Caki2 (cell line): ENCODE data around the gene C1orf210. TPM values are rescaled to one million over a fixed set of nuclear protein-coding genes. Genes with fewer than 3 reads are reported as not detected.
A peak's percentile ranks its signal among the peaks of the same experiment; 100 is the strongest.

Source experiments
- DNase-seq: peaks from one replicate; pipeline ENCODE4 v3.0.0-alpha.2; 2015; ENCODE audit warnings: low read depth
- in situ Hi-C: cut with HindIII; loops from 2 replicates; pipeline ENCODE4 v1.10.0; 2016; ENCODE audit warnings: low sequenced_read_pairs, low pct_unique_long_range_greater_than_20kb, mixed read lengths
- total RNA-seq: library from RNA; depleted of rRNA; stranded (reverse); fragments of >200 nt; shearing (Covaris generic); gene quantifications from 2 replicates; pipeline ENCODE4 v1.2.3, GENCODE V29; 2014; ENCODE audit warnings: low replicate concordance

The C1orf210 gene
- total RNA-seq, 1 experiment from 2014 or later: not detected

DNA sequence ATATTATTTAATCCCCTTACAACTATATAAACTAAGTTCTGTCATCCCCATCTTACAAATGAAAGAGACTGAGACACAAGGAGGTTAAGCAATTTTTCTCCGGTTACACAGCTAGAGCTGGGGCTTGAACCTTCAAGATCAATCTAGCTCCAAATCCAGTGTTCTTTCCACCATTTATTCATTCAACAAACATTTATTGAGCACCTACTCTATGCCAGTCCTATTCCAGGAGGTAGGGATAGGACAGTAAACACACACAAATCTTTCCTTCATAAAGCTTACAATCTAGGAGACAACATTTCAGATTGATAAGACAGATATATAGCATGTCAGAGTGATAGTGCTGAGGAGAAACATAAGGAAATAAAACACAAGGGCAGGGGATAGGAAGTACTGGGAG is 18.5 kb downstream of the C1orf210 start:
- DNase-seq: no peak
- in situ Hi-C loops: no loop called here

DNA sequence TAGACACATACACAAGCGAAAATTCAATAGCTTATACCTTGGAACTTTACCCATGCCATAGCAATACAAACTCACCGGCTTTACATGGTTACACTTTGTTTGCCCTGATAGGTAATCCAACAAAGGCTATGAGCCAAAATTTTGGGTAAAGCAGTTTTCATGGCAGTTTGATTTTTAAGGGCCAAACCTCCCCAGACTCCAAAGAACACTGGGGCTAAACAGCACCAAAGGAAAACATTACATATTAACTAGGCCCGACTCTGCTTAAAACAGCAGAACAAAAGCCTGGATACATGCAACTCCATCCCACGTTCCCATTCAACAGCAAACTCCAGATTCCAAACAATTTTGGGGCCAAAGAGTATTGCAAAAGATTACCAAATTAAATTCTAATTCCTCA is 19.9 kb downstream of the C1orf210 start:
- in situ Hi-C loops: no loop called here
- DNase-seq: no peak

DNA sequence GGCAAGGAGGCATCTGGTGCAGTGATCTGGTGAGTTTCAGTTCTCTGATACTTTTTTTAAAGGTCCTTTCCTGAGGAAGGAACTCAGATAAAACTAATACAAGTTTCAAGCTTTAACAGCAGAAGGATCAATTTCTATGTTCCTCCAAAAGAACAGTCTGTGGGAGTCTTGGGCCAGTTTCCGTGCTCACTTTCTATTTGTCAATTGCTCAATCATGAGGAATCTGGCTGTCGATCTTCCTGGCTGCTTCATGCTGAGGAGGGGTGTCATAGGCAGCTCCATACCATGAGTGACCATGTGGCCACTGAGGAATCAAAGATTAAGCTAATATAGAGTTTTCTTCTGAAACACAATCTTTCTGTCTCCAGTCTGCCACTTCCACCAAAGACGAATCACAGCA is 27.0 kb downstream of the C1orf210 start:
- no peak for DNase-seq
- in situ Hi-C loops: no loop called here

DNA sequence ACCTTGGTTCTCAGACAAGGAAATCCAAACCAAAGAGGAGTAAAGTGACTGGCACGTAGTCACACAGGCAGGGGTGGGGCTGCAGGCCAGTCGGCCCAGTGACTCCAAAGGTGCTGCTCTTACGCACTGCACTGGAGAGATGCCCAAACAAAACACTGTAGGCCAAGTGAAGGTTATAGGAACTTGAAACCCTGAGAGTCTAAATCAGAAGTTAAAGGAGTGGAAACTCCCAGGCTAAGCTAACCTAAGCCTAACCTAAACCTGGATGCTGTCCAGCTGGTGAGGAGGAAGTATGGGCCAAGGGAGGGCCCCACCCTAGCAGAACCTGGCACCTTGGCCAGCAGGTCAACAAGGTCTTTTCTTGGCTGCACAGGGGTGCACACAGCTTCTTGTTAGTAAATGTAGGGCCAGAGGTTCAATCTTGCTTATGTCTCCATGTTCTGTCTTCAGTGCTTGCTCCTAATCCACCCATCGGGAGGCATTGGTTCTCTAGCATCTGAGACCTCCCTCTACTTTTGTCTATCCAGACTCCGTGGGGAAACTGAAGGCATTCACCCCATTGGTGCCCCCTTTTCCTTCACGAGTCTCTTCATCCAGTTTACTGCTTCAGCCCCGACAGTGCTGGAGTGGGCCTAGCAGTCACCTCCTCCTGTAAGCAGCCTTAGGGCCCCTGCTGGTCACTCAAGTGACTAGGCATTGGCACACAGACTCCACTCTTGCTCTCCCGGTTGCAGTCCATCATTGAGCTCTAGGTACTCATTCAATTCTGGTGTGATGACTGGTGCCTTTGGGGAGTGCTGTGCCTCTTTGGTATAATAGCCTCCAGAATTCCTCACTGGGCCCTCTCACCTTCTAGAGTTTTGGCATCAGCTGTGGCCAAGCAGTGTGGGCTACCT is 28.5 kb downstream of the C1orf210 start:
- no peak for DNase-seq
- in situ Hi-C loops: no loop called here

GRCh38 chr1:43255438-43256210 is 29.8 kb downstream of the C1orf210 start:
- no peak for DNase-seq
- in situ Hi-C loops: no loop called here

- DNase-seq: no peak
- in situ Hi-C loops: no loop called here
Observed at GRCh38 chr1:43253876-43254275, 31.5 kb downstream of the C1orf210 start.

GRCh38 chr1:43253173-43253572 is 32.2 kb downstream of the C1orf210 start:
- in situ Hi-C loops: no loop called here
- DNase-seq: no peak

- in situ Hi-C loops: no loop called here
- no peak for DNase-seq
Observed at GRCh38 chr1:43252225-43252624, 33.2 kb downstream of the C1orf210 start.

DNA sequence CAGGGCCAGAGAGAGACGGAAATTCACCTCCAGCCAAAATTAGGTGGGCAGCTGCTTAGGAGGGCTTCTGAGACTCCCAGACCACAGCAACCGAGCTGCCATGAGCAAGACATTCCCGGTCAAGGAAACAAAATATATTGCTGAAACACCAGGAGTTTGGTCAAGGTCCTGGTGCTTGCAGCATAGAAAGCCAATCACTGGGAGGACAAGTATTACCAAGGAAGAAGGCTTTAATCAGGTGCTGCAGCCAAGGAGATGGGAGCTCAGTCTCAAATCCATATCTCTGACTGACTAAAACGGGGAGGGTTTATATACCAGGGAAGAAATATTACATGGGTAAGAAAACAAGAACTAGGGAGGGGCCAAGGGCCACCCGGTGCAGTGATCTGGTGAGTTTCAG is 34.4 kb downstream of the C1orf210 start:
- DNase-seq: no peak
- in situ Hi-C loops: no loop called here

DNA sequence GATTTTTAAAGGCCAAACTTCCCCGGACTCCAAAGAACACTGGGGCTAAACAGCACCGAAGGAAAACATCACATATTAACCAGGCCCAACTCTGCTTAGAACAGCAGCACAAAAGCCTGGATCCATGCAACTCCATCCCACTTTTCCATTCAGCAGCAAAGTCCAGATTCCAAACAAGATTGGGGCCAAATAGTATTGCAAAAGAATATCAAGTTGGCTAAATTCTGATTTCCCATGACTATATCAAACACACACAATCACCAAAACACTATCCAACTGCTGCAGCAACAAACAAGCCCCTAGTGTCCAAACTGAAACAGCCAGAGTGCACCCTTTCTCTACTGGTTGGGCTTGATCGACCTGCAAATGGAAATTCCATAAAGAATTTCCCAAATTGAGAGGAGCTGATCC is 35.0 kb downstream of the C1orf210 start:
- no peak for DNase-seq
- in situ Hi-C loops: no loop called here

DNA sequence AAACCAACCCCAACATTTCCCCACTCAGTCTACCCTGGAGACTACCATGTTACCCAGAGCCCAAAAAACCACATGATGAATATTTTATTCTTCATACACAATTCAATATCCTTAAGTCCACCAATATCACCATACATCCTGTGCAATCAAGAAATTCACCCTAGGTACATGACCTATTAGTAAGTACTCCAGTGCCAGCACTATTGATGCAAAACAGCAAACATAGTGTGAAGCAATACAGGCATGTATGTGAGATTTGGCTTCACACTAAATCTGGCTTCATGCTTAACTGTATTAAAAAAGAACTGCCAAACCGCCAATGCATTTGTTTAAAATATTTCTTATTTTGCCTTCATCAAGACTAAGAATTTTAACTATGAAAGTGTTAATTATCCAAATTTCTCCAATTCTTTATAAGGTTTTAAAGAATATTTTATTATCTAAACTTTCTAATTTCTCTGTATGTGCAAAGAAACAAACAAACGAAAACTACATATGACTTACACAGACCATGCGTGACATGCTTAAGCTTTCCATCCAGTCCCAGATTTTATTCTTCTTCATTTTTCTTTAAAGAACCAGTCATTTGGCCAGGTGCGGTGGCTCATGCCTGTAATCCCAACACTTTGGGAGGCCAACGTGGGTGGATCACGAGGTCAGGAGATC is 38.0 kb downstream of the C1orf210 start:
- in situ Hi-C loops: no loop called here
- no peak for DNase-seq

- in situ Hi-C loops: no loop called here
- no peak for DNase-seq
Observed at GRCh38 chr1:43246466-43247213, 38.7 kb downstream of the C1orf210 start.

DNA sequence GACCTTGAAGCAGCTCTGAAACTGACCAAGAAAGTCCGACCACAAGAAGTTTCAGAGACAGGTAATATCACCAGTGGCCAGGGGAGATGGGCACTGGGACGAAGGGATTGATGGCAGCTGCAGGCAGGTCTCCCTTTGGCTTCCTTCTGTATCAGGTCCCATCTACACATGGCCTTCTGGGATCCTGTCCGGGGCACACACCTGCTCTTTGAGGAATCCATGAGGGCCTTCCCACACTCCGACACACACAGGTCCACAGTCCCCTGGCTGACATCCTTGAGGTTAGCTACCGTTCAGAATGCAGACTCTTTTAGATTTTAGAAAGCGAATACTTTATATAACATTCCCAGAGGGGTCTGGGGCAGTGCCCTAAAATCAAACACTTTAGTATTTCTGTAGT is 42.1 kb downstream of the C1orf210 start:
- in situ Hi-C loops: no loop called here
- no peak for DNase-seq

- in situ Hi-C loops: no loop called here
- peak; percentile 22 for DNase-seq
Observed at GRCh38 chr1:43241413-43241836, 44.0 kb downstream of the C1orf210 start.

DNA sequence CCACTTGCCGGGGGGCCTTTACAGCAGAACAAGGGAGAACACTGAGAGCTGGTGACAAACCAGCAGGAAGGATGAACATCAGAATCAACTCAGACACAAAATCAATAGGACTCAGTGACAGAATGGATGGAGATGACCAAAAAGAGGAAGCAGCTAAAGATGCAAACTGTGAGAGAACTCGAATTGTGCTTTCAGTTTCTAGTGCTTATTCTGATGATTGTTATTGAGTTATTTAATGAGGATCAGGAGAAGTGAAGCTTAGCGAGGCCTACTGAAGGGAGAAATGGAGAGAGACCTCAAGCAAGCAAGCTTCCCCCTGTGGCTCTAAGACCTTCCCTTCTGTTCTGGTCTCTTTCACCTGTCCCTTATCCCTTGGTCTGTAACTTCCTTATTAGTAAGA is 45.9 kb downstream of the C1orf210 start:
- in situ Hi-C loops: no loop called here
- no peak for DNase-seq

DNA sequence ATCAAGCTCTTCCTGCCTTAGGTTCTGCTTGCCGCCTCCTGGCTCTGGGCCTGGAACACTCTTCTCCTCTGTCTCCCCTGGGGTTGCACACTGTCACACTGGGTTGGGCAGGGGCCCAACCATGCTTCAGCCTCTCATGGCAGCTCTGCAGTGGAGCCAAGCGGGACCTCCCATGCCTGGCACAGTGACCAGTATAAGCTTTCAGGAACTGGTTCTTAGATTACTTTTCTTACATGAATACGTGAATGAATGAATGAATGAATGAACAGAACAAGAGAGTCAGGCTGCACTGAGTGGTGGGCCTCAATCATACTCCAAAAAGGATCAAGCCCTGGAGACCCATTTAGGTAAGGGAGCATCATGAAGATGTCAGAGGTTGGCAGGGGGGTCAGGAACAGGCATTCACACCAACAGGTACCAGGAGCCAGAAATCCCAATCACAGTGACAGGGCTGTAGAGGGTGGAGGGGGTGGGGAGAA is 46.4 kb downstream of the C1orf210 start:
- no peak for DNase-seq
- in situ Hi-C loops: no loop called here

DNA sequence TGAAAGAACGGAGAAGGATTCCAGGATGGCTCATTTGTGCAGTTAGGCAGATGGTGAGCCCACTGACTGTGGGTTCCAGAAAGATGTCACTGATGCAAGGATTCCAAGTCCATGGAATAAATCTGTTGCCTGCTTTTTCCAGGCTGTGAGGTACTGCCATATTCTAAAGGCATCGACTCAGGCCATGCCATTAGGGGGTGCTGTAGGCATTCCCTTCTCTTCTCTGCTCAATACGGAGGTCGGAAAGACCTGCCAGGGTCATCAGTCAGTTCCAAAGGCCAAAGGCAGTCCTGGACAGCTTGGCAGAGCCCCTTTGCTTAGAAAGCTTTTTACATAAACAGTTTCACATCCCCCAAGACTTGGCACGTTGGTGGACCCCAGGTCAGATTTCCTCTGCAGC is 47.3 kb downstream of the C1orf210 start:
- in situ Hi-C loops: no loop called here

DNA sequence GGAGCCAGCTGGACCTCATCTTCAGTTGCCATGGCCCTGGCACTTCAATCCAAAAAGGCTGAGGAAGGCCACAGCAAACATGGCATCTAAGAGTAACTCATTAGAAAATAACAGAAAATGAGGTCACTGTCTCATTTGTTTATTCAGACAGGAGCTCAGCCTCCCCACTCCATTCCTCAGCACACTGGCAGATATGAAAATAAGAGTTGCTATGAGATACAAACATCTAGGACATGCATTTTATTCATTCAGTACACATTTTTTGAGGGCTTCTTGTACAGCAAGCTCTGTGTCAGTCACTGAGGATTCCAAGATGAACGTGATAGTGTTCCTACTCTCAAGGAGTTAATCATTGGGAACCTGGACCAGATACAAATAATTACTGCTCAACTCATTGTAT is 48.3 kb downstream of the C1orf210 start:
- in situ Hi-C loops: no loop called here
- DNase-seq: no peak

More for the DNA sequence above, 47.3 kb downstream of the C1orf210 start:
- DNase-seq: peak; percentile 22
